HepG2 (cell line): ENCODE data around the gene SPRED2. TPM values are rescaled to one million over a fixed set of nuclear protein-coding genes. Genes with fewer than 3 reads are reported as not detected.

ENCODE experiments used
- FOXA3 ChIP-seq: IDR thresholded peaks from 2 replicates; pipeline ENCODE4 v1.6.1; 2016; ENCODE audit warnings: missing genetic modification reagents, missing compliant biosample characterization
- FUBP1 ChIP-seq: sonication (generic); formaldehyde crosslinking; IDR thresholded peaks from 2 replicates; pipeline ENCODE4 v1.5.1; 2020; ENCODE audit warnings: missing genetic modification reagents, mild to moderate bottlenecking, borderline replicate concordance
- JUNB ChIP-seq: sonication (generic); formaldehyde crosslinking; IDR thresholded peaks from 2 replicates; pipeline ENCODE4 v1.8.0; 2022; ENCODE audit warnings: missing genetic modification reagents, mild to moderate bottlenecking, borderline replicate concordance
- KIAA2018 ChIP-seq: sonication (generic); formaldehyde crosslinking; IDR thresholded peaks from 2 replicates; pipeline ENCODE4 v1.5.0; 2020; ENCODE audit warnings: mild to moderate bottlenecking, missing genetic modification reagents, borderline replicate concordance
- RBFOX2 ChIP-seq: fragments of 200-400 bp; formaldehyde crosslinking; IDR thresholded peaks from 2 replicates; pipeline ENCODE4 v1.6.1; 2017; ENCODE audit warnings: low read depth, mild to moderate bottlenecking, low read length
- SAP130 ChIP-seq: IDR thresholded peaks from 2 replicates; pipeline ENCODE4 v1.6.1; 2016; ENCODE audit warnings: low read depth
- ZNF101 ChIP-seq: sonication (generic); formaldehyde crosslinking; IDR thresholded peaks from 2 replicates; pipeline ENCODE4 v1.4.0; 2020; ENCODE audit warnings: mild to moderate bottlenecking, low read depth, missing genetic modification reagents, borderline replicate concordance
- ZNF382 ChIP-seq: sonication (generic); formaldehyde crosslinking; IDR thresholded peaks from 2 replicates; pipeline ENCODE4 v1.5.0; 2020; ENCODE audit warnings: missing genetic modification reagents, mild to moderate bottlenecking, borderline replicate concordance
- ZNF557 ChIP-seq: sonication (generic); formaldehyde crosslinking; IDR thresholded peaks from 2 replicates; pipeline ENCODE4 v1.4.0; 2020; ENCODE audit warnings: missing genetic modification reagents
- ZNF660 ChIP-seq: sonication (generic); formaldehyde crosslinking; IDR thresholded peaks from 2 replicates; pipeline ENCODE4 v1.5.1; 2020; ENCODE audit warnings: mild to moderate bottlenecking, low read depth, missing genetic modification reagents, borderline replicate concordance
- ZNF710 ChIP-seq: sonication (generic); formaldehyde crosslinking; IDR thresholded peaks from 2 replicates; pipeline ENCODE4 v1.5.0; 2020; ENCODE audit warnings: mild to moderate bottlenecking, missing genetic modification reagents, borderline replicate concordance
- ZNF780A ChIP-seq: sonication (generic); formaldehyde crosslinking; IDR thresholded peaks from 2 replicates; pipeline ENCODE4 v1.8.0; 2022; ENCODE audit warnings: mild to moderate bottlenecking, missing genetic modification reagents, moderate library complexity
- polyA plus RNA-seq, 8 experiments: library from polyadenylated mRNA; depleted of rRNA in 3 of 8; stranded (reverse) in 7 of 8; unstranded in 1 of 8; fragments of >200 nt; fragmentation: Illumina TruSeq in 4 of 8; extraction: Trizol in 4 of 8; gene quantifications; 2 replicates each; pipeline versions ENCODE4 v1.2.1 to v1.2.3, GENCODE V29; 2011 to 2016; ENCODE audit warnings: low read depth in 4 of 8, missing spikeins in 1 of 8, mixed read lengths in 1 of 8; ENCODE audit not compliant: insufficient read depth in 1 of 8
- total RNA-seq, 5 experiments: library from RNA; depleted of rRNA; stranded (reverse); fragments of >200 nt; fragmentation: Illumina TruSeq; extraction: Trizol; gene quantifications; 2 replicates each; pipeline ENCODE4 v1.2.3, GENCODE V29; 2016; ENCODE audit warnings: low read depth in 1 of 5
- TF ChIP-seq, protein P1 (sequence below): sonication (generic); formaldehyde crosslinking; IDR thresholded peaks from 2 replicates; pipeline ENCODE4 v1.4.0; 2020; ENCODE audit warnings: mild to moderate bottlenecking, missing genetic modification reagents

The SPRED2 gene
- total and polyA plus RNA-seq, 2 of the 13 experiments (the other 11 are each of a cell fraction or from before 2014, with no cell fraction given): 13.0 to 37.0 TPM

GRCh38 chr2:65373365-65373918 is 59.0 kb downstream of the SPRED2 start (continued):
- TF ChIP-seq KIAA2018: no peak
- peak; percentile 100 for TF ChIP-seq FOXA3 (CRISPR knock-in tag)
- peak; percentile 85; the same call in 1 of the 2 replicates for TF ChIP-seq JUNB (CRISPR knock-in tag)
- TF ChIP-seq, protein P1, sequence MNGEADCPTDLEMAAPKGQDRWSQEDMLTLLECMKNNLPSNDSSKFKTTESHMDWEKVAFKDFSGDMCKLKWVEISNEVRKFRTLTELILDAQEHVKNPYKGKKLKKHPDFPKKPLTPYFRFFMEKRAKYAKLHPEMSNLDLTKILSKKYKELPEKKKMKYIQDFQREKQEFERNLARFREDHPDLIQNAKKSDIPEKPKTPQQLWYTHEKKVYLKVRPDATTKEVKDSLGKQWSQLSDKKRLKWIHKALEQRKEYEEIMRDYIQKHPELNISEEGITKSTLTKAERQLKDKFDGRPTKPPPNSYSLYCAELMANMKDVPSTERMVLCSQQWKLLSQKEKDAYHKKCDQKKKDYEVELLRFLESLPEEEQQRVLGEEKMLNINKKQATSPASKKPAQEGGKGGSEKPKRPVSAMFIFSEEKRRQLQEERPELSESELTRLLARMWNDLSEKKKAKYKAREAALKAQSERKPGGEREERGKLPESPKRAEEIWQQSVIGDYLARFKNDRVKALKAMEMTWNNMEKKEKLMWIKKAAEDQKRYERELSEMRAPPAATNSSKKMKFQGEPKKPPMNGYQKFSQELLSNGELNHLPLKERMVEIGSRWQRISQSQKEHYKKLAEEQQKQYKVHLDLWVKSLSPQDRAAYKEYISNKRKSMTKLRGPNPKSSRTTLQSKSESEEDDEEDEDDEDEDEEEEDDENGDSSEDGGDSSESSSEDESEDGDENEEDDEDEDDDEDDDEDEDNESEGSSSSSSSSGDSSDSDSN (CRISPR knock-in tag): peak; percentile 36; the same call in 1 of the 2 replicates
- no peak for TF ChIP-seq ZNF660 (CRISPR knock-in tag)
- 0 out of 2 replicates have a peak, but pooled peaks have one; percentile 25 for TF ChIP-seq RBFOX2
- TF ChIP-seq ZNF101 (CRISPR knock-in tag): no peak
- TF ChIP-seq FUBP1: 0 out of 2 replicates have a peak, but pooled peaks have one; percentile 80
- 0 out of 2 replicates have a peak, but pooled peaks have one; percentile 81 for TF ChIP-seq ZNF557 (CRISPR knock-in tag)
- peak; percentile 88 for TF ChIP-seq ZNF710 (CRISPR knock-in tag)
- peak; percentile 98 for TF ChIP-seq SAP130 (CRISPR knock-in tag)
- no peak for TF ChIP-seq ZNF780A (CRISPR knock-in tag)
- TF ChIP-seq ZNF382 (CRISPR knock-in tag): no peak
